ENCODE measurements around the gene DBT.

GRCh38 chr1:100290291-100290690, 40.7 kb upstream of the DBT start:
- TF ChIP-seq CTCF (IDR thresholded peaks at IDR 0.05) (no peak), ZFX (IDR thresholded peaks at IDR 0.05; ENCODE audit: borderline replicate concordance) (no peak)

All from 22Rv1 (cell line).